ENCODE measurements around the gene REV3L.

The REV3L gene

GRCh38 chr6:111432511-111432910 is 50.5 kb downstream of the REV3L start:
- no peaks in the 10 kb centered on the region for H3K4me1 Mint-ChIP-seq
- peaks cover 64% of the 10 kb centered on the region for H3K9me3 Mint-ChIP-seq
- H3K36me3 Mint-ChIP-seq (ENCODE audit: low read depth) = peaks cover 80% of the 10 kb centered on the region
- no peak overlapping the region for H3K27ac Mint-ChIP-seq
- H3K27me3 Mint-ChIP-seq (ENCODE audit: low read depth) = no peaks in the 10 kb centered on the region
- no peak overlapping the region for H3K4me3 Mint-ChIP-seq
- no peak for TF ChIP-seq CTCF (IDR thresholded peaks at IDR 0.05; ENCODE audit: unreplicated experiment in 3 of 3)

GRCh38 chr6:111430605-111431376 is 52.2 kb downstream of the REV3L start:
- Mint-ChIP-seq H3K9me3 (peaks cover 62% of the 10 kb centered on the region), H3K36me3 (ENCODE audit: low read depth) (peaks cover 80% of the 10 kb centered on the region), H3K4me1 (no peaks in the 10 kb centered on the region), H3K4me3 (no peak overlapping the region), H3K27me3 (ENCODE audit: low read depth) (no peaks in the 10 kb centered on the region), H3K27ac (peak overlapping the region in 2 of 3 experiments; percentile 10 to 64)
- no peak for TF ChIP-seq CTCF (IDR thresholded peaks at IDR 0.05; ENCODE audit: unreplicated experiment in 3 of 3)

GRCh38 chr6:111429571-111429970 is 53.4 kb downstream of the REV3L start:
- Mint-ChIP-seq H3K36me3 (ENCODE audit: low read depth) (peaks cover 79% of the 10 kb centered on the region), H3K27ac (no peak overlapping the region), H3K4me1 (peaks cover 2% of the 10 kb centered on the region), H3K9me3 (peaks cover 55% of the 10 kb centered on the region), H3K27me3 (ENCODE audit: low read depth) (no peaks in the 10 kb centered on the region), H3K4me3 (no peak overlapping the region)
- TF ChIP-seq CTCF (IDR thresholded peaks at IDR 0.05; ENCODE audit: unreplicated experiment in 3 of 3) = no peak

- TF ChIP-seq CTCF (IDR thresholded peaks at IDR 0.05; ENCODE audit: unreplicated experiment in 3 of 3) = no peak
- H3K27ac Mint-ChIP-seq = no peak overlapping the region
- H3K27me3 Mint-ChIP-seq (ENCODE audit: low read depth) = no peaks in the 10 kb centered on the region
- H3K4me1 Mint-ChIP-seq = peaks cover 10% of the 10 kb centered on the region
- H3K9me3 Mint-ChIP-seq = peaks cover 56% of the 10 kb centered on the region
- H3K36me3 Mint-ChIP-seq (ENCODE audit: low read depth) = peaks cover 77% of the 10 kb centered on the region
- H3K4me3 Mint-ChIP-seq = no peak overlapping the region
Measured at GRCh38 chr6:111428811-111429210, 54.2 kb downstream of the REV3L start.

DNA sequence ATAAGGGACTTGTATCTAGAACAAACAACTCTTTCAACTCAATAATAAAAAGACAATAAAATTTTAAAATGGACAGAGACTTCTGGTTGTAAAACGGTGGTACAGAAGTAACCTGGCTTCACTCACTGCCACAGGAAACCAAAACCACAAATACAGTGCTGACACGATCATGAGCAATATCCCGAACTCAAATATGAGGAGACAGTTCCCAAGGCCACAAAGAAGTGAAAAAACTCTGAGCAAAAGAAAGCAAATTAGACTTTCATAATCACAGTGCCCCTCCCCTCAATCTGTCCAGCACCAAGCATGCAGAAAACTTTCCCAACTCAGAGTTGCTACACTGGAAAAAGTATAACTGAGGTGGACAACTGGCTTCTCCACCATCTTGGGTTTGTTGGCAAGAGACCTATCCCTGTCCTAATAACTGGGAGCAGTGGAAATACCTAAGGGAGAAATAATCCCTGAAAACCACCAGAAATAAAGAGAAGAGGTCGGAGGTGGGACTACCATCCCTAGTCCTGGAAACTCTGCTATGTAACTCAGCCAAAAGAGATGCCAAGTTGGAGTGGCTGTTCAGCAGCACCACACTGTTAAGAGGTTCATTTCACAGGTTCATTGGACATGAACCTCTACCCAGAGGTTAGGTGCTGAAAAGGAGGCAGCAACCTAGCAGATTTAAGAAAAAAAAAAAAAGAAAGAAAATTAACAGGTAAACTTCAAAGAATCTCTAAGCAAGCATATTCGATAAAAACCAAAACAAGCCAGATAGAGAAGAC is 55.5 kb downstream of the REV3L start:
- Mint-ChIP-seq H3K27me3 (ENCODE audit: low read depth) (no peaks in the 10 kb centered on the region), H3K36me3 (ENCODE audit: low read depth) (peaks cover 73% of the 10 kb centered on the region), H3K27ac (no peak overlapping the region), H3K9me3 (peaks cover 55% of the 10 kb centered on the region), H3K4me3 (no peak overlapping the region), H3K4me1 (peaks cover 19% of the 10 kb centered on the region)
- no peak for TF ChIP-seq CTCF (IDR thresholded peaks at IDR 0.05; ENCODE audit: unreplicated experiment in 3 of 3)
